Measurements from ENCODE around the gene CAPZB.
A peak's percentile ranks its signal among the peaks of the same experiment; 100 is the strongest.

Gene CAPZB

DNA sequence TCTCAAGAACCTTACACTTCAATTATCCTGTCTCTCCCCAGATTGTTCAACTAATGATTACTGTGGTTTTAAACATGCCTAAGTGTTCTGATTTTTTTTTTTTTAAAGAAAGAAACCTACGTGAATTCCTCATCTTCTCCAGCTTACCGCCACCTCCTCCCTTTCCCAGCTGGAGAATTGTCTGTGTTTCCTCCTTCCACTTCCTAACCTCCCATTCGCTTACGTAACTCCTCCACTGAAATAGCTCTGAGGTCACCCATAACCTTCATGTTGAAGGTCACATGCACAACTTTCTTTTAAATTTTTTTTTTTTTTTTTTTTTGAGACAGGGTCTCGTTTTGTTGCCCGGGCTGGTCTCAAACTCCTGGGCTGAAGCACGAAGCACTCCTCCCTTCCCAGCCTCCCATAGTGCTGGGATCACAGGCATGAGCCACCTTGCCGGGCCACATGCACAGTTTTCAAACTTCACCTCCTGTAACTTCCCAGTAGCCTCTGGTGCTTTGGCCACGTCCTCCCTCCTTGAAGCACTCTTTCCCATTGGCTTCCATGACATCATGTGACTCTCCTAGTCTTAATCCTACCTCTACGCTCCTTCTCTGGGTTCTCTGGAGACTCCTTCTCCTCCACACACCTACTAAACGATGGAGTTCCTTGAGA lies 9.8 kb upstream of the CAPZB start:
- TF ChIP-seq, protein P1, sequence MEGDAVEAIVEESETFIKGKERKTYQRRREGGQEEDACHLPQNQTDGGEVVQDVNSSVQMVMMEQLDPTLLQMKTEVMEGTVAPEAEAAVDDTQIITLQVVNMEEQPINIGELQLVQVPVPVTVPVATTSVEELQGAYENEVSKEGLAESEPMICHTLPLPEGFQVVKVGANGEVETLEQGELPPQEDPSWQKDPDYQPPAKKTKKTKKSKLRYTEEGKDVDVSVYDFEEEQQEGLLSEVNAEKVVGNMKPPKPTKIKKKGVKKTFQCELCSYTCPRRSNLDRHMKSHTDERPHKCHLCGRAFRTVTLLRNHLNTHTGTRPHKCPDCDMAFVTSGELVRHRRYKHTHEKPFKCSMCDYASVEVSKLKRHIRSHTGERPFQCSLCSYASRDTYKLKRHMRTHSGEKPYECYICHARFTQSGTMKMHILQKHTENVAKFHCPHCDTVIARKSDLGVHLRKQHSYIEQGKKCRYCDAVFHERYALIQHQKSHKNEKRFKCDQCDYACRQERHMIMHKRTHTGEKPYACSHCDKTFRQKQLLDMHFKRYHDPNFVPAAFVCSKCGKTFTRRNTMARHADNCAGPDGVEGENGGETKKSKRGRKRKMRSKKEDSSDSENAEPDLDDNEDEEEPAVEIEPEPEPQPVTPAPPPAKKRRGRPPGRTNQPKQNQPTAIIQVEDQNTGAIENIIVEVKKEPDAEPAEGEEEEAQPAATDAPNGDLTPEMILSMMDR (IDR thresholded peaks at IDR 0.05; ENCODE audit: low read depth, low read length, missing control alignments) = no peak
- Histone ChIP-seq H3K4me3 (ENCODE audit: low read depth, low read length) (no peak overlapping the region), H3K27ac (no peak overlapping the region), H3K27me3 (replicated peaks) (no peaks in the 10 kb centered on the region), H3K36me3 (replicated peaks) (no peaks in the 10 kb centered on the region)
- DNase-seq = no peak
- in situ Hi-C loops (cut with HindIII; ENCODE audit: low pct_ligation_motif_present, low sequenced_read_pairs) = no loop called here

DNA sequence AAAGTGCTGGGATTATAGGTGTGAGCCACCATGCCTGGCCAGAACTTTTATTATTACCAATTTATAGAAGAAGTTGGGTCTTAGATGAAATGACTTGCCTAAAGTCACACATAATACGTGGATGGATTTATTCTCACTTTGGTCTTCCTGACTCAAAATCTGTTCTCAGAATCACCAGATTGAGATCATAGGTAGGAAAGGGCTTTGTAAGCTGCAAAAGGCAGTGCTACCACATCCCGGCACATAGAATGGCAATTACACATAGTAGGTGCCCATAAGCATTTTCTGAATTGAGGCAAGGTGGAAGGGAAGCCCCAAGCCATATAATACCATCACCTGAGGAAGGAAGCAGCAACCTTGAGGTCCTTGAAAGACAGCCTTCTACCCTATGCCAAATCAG lies 8.2 kb upstream of the CAPZB start:
- no peaks in the 10 kb centered on the region for H3K36me3 ChIP-seq (replicated peaks)
- no peak overlapping the region for H3K4me3 ChIP-seq (ENCODE audit: low read depth, low read length)
- no peaks in the 10 kb centered on the region for H3K27me3 ChIP-seq (replicated peaks)
- H3K27ac ChIP-seq = no peak overlapping the region
- DNase-seq = no peak
- TF ChIP-seq, protein P1 (IDR thresholded peaks at IDR 0.05; ENCODE audit: low read depth, low read length, missing control alignments) = no peak
- in situ Hi-C loops (cut with HindIII; ENCODE audit: low pct_ligation_motif_present, low sequenced_read_pairs) = no loop called here

DNA sequence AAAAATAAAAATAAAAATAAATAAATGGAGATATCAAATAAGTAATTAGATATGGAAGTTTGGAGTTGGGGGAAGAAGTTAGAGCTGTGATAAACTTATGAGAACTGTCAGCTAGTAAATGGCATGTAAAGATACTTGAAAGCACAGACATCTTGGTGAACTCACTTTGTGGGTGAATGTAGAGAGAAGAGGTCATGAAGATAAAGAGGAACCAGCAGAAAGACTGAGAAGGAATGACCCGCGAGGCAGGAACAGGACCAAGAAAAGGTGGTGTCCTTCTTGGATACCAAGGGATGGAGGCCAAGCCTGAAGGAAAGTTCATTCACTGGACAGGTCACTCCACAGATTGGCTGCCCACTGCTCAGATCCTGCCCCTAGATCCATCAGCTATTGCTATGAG lies 4.7 kb upstream of the CAPZB start:
- TF ChIP-seq, protein P1 (IDR thresholded peaks at IDR 0.05; ENCODE audit: low read depth, low read length, missing control alignments) = no peak

DNA sequence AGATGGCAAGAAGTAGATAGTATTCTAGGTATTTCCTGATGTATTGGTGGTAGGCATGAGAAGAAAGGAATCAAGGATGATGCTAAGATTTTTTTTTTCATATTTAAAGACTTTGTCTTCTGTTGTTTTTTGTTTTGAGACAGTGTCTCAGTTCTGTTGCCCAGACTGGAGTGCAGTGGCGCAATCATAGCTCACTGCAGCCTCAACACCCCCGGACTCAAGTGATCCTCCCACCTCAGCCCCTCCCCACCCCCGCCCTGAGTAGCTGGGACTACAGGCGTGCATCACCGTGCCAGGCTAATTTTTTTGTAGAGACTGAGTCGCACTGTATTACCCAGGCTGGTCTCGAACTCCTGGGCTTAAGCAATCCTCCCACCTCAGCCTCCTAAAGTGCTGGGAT lies 2.8 kb upstream of the CAPZB start:
- TF ChIP-seq, protein P1 (IDR thresholded peaks at IDR 0.05; ENCODE audit: low read depth, low read length, missing control alignments) = no peak
- DNase-seq = no peak
- H3K4me3 ChIP-seq (ENCODE audit: low read depth, low read length) = no peak overlapping the region
- peaks cover 8% of the 10 kb centered on the region for H3K36me3 ChIP-seq (replicated peaks)
- in situ Hi-C loops (cut with HindIII; ENCODE audit: low pct_ligation_motif_present, low sequenced_read_pairs) = loop anchor here (10.0 kb wide), 1 partner anchor 147 kb away; no protein-coding TSS in a partner anchor
- H3K27me3 ChIP-seq (replicated peaks) = no peaks in the 10 kb centered on the region
- no peak overlapping the region for H3K27ac ChIP-seq

More for the DNA sequence above, 4.7 kb upstream of the CAPZB start:
- H3K36me3 ChIP-seq (replicated peaks) = no peaks in the 10 kb centered on the region
- in situ Hi-C loops (cut with HindIII; ENCODE audit: low pct_ligation_motif_present, low sequenced_read_pairs) = loop anchor here (10.0 kb wide), 1 partner anchor 145 kb away; no protein-coding TSS in a partner anchor
- no peak for DNase-seq
- H3K27ac ChIP-seq = no peak overlapping the region
- H3K27me3 ChIP-seq (replicated peaks) = no peaks in the 10 kb centered on the region
- H3K4me3 ChIP-seq (ENCODE audit: low read depth, low read length) = no peak overlapping the region

DNA sequence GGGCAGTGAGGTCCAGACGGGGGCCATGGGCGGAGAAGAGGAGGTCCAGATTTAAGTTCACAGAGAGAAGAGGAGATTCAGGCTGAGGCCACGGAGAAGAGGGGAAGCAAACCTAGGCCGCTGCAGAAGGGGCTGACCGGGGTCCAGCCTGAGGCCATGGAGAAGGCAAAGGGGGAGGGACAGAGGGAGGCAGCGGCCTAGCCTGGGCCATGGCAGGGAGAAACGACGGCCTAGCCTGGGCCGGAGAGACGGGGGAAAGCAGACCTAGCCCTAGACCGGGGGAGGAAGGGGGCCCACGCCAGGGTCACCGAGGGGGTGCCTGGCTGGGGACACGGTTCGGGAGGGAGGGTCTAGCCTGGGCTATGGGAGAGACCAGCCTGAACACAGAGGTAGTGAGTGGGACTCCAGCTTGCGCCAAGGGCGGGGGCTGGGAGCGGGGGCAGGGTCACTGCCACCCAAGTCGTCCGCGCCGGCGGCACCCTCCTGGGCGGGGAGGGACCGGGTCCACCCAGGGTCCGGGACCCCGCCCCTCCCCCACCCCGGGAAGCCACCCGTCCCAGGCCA lies 459 bp downstream of the CAPZB start:
- peaks cover 21% of the 10 kb centered on the region for H3K36me3 ChIP-seq (replicated peaks)
- in situ Hi-C loops (cut with HindIII; ENCODE audit: low pct_ligation_motif_present, low sequenced_read_pairs) = loop anchor here (10.0 kb wide), 1 partner anchor 150 kb away; no protein-coding TSS in a partner anchor
- no peak for DNase-seq
- TF ChIP-seq, protein P1 (IDR thresholded peaks at IDR 0.05; ENCODE audit: low read depth, low read length, missing control alignments) = no peak
- peak overlapping the region; percentile 90 for H3K27ac ChIP-seq
- H3K27me3 ChIP-seq (replicated peaks) = no peaks in the 10 kb centered on the region
- peak overlapping the region; percentile 89 for H3K4me3 ChIP-seq (ENCODE audit: low read depth, low read length)

Measured in brain microvascular endothelial cell (primary cell).